ENCODE data around the gene BACE1-AS.

- TF ChIP-seq TAF1 (IDR thresholded peaks at IDR 0.05; ENCODE audit: borderline replicate concordance, insufficient read depth, low read length) (no peak), POLR2AphosphoS5 (IDR thresholded peaks at IDR 0.05; ENCODE audit: low read depth, low read length) (no peak; the same call in 1 of the 2 replicates)
Measured at GRCh38 chr11:117314840-117315239, 23.7 kb downstream of the BACE1-AS start.

Data from PFSK-1 (cell line).